Measurements from ENCODE around the gene DCXR. TPM values are rescaled to one million over a fixed set of nuclear protein-coding genes. Genes with fewer than 3 reads are reported as not detected.

Gene DCXR
- total RNA-seq, 1 donor from 2014 or later: 49.9 TPM

DNA sequence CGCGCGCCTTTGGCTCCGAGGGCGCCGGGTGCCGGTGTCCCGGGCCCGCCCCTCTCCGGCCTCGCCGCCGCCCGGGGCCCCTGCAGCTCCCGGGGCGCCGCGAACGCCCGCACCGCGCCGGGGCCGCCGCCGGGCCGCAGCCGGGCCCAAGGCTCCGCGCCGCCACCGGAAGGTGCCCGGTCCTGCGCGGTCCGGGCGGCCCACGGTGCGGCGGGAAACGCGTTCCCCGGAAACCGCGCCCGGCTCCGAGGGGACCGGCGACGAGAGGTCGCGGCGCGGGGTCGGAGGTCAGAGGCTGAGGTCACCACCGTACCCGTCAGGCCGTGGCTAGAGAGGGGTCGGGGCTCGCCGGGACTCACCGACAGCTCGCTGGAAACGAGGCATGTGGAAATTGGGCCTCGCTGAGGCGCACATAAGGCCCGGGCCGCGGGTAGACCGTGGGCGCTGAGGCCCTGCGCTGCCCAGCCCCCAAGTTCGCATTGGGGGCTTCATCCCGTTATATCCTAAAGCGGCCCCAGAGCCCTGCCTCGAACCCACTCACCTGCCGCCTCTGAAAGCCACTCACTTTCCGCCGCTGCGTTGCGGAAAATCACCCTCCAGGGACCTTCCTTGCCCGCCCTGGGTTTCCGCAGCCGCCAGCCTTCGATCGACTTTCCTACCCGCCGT, 28.3 kb upstream of the DCXR start, which contains the start of gene DUS1L:
DUS1L (minus strand) TSS at position 167 of the 666 bp plus-strand sequence. CDS start 745 bp downstream, outside the sequence.
- H3K27ac ChIP-seq (ENCODE audit: low read depth, low read length): peak within 1 kb of the TSS; percentile 33
- TF ChIP-seq EZH2 (IDR thresholded peaks at IDR 0.05; ENCODE audit: insufficient read depth, low read length): no peak
- TF ChIP-seq, protein P1, sequence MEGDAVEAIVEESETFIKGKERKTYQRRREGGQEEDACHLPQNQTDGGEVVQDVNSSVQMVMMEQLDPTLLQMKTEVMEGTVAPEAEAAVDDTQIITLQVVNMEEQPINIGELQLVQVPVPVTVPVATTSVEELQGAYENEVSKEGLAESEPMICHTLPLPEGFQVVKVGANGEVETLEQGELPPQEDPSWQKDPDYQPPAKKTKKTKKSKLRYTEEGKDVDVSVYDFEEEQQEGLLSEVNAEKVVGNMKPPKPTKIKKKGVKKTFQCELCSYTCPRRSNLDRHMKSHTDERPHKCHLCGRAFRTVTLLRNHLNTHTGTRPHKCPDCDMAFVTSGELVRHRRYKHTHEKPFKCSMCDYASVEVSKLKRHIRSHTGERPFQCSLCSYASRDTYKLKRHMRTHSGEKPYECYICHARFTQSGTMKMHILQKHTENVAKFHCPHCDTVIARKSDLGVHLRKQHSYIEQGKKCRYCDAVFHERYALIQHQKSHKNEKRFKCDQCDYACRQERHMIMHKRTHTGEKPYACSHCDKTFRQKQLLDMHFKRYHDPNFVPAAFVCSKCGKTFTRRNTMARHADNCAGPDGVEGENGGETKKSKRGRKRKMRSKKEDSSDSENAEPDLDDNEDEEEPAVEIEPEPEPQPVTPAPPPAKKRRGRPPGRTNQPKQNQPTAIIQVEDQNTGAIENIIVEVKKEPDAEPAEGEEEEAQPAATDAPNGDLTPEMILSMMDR (IDR thresholded peaks at IDR 0.05; ENCODE audit: insufficient read depth, low read depth, low read length): no peak
- no peaks in the 10 kb centered on the region for H3K9me3 ChIP-seq (ENCODE audit: insufficient read depth, low read depth, low read length)
- H3K9ac ChIP-seq (ENCODE audit: low read length): peak within 1 kb of the TSS; percentile 92
- Mint-ChIP-seq H3K4me1 (ENCODE audit: low read depth, unreplicated experiment) (no peaks in the 10 kb centered on the region), H3K27me3 (ENCODE audit: low read depth, unreplicated experiment) (no peaks in the 10 kb centered on the region), H3K36me3 (ENCODE audit: low read depth, unreplicated experiment) (no peaks in the 10 kb centered on the region), H3K4me3 (ENCODE audit: unreplicated experiment) (peak within 1 kb of the TSS; percentile 84), H3K27ac (ENCODE audit: unreplicated experiment) (no peak within 1 kb of the TSS), H3K9me3 (ENCODE audit: unreplicated experiment) (no peaks in the 10 kb centered on the region)
- peaks cover 12% of the 10 kb centered on the region for H3K4me1 ChIP-seq (ENCODE audit: insufficient read depth, low read length)
- peak within 1 kb of the TSS; percentile 71 for H3K4me3 ChIP-seq (ENCODE audit: insufficient read depth, low read depth, low read length)
- peak within 1 kb of the TSS; percentile 99 for H2AFZ ChIP-seq (ENCODE audit: low read depth, low read length)
- peaks cover 17% of the 10 kb centered on the region for H4K20me1 ChIP-seq (ENCODE audit: insufficient read depth, low read length)
- peaks cover 2% of the 10 kb centered on the region for H3K36me3 ChIP-seq (ENCODE audit: insufficient read depth, low read length)
- H3K27me3 ChIP-seq (ENCODE audit: insufficient read depth, low read length): no peaks in the 10 kb centered on the region
- peak within 1 kb of the TSS; percentile 96 for H3K4me2 ChIP-seq (ENCODE audit: low read length)
- peak; percentile 19 for DNase-seq (ENCODE audit: low read depth)
- FAIRE-seq: no peak
- peaks cover 30% of the 10 kb centered on the region for H3K79me2 ChIP-seq (ENCODE audit: insufficient read depth, low read length)

DNA sequence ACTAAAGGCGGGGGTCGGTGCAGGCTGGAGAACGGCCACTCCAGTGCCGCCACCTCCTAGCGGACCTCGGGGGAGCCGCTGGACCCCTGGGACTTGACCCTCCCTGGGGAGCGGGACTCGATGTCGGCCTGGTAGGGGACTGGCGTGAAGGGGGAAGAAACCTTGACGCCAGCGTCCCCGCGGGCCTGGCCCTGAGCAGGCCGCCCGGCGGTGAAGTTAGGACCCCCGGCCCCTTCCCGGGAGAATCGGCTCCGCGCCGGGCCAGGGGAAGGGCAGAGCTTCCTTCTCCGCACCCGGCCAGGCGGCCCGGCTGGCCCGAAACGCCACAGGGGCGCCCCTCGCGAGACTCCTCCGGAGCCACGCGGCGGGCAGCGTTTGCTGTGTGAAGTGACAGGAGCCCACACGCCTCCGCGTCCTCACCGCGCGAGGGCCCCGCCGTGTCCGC, 27.7 kb upstream of the DCXR start:
- FAIRE-seq: no peak
- H3K36me3 Mint-ChIP-seq (ENCODE audit: low read depth, unreplicated experiment): peaks cover 2% of the 10 kb centered on the region
- Histone ChIP-seq H3K9ac (ENCODE audit: low read length) (peak overlapping the region; percentile 92), H3K4me1 (ENCODE audit: insufficient read depth, low read length) (peaks cover 12% of the 10 kb centered on the region), H3K4me3 (ENCODE audit: insufficient read depth, low read depth, low read length) (peak overlapping the region; percentile 71), H3K9me3 (ENCODE audit: insufficient read depth, low read depth, low read length) (no peaks in the 10 kb centered on the region), H3K79me2 (ENCODE audit: insufficient read depth, low read length) (peaks cover 30% of the 10 kb centered on the region), H3K36me3 (ENCODE audit: insufficient read depth, low read length) (peaks cover 2% of the 10 kb centered on the region), H3K4me2 (ENCODE audit: low read length) (peak overlapping the region; percentile 96), H3K27ac (ENCODE audit: low read depth, low read length) (peak overlapping the region; percentile 33), H4K20me1 (ENCODE audit: insufficient read depth, low read length) (peaks cover 20% of the 10 kb centered on the region), H2AFZ (ENCODE audit: low read depth, low read length) (peak overlapping the region; percentile 66), H3K27me3 (ENCODE audit: insufficient read depth, low read length) (no peaks in the 10 kb centered on the region)
- H3K27me3 Mint-ChIP-seq (ENCODE audit: low read depth, unreplicated experiment): no peaks in the 10 kb centered on the region
- H3K27ac Mint-ChIP-seq (ENCODE audit: unreplicated experiment): no peak overlapping the region
- H3K9me3 Mint-ChIP-seq (ENCODE audit: unreplicated experiment): no peaks in the 10 kb centered on the region
- H3K4me1 Mint-ChIP-seq (ENCODE audit: low read depth, unreplicated experiment): no peaks in the 10 kb centered on the region
- peak; percentile 12 for DNase-seq (ENCODE audit: low read depth)
- peak overlapping the region; percentile 76 for H3K4me3 Mint-ChIP-seq (ENCODE audit: unreplicated experiment)
- TF ChIP-seq EZH2 (IDR thresholded peaks at IDR 0.05; ENCODE audit: insufficient read depth, low read length): no peak
- TF ChIP-seq, protein P1 (IDR thresholded peaks at IDR 0.05; ENCODE audit: insufficient read depth, low read depth, low read length): no peak

Data from astrocyte (in vitro differentiated cells and primary cell).